SKM-1 treated with dmso at 0.1 percent for 144 hours (cell line): ENCODE data around the gene AHNAK.
A peak's percentile ranks its signal among the peaks of the same experiment; 100 is the strongest.

Source experiments
- DNase-seq: peaks from one replicate; lab custom pipeline; 2025; ENCODE audit not compliant: unreplicated experiment; lab: John Stamatoyannopoulos, UW

AHNAK gene

GRCh38 chr11:62406034-62406433 is 140.6 kb downstream of the AHNAK start:
- DNase-seq = no peak

GRCh38 chr11:62404901-62405300 is 141.7 kb downstream of the AHNAK start:
- no peak for DNase-seq

- DNase-seq = no peak
Observed at GRCh38 chr11:62404435-62404834, 142.2 kb downstream of the AHNAK start.

GRCh38 chr11:62402960-62403730 is 143.5 kb downstream of the AHNAK start:
- DNase-seq = no peak

- DNase-seq = no peak
Observed at GRCh38 chr11:62402226-62402959, 144.2 kb downstream of the AHNAK start.

- no peak for DNase-seq
Observed at GRCh38 chr11:62401811-62402210, 144.8 kb downstream of the AHNAK start.

GRCh38 chr11:62401356-62401755 is 145.2 kb downstream of the AHNAK start:
- no peak for DNase-seq

- no peak for DNase-seq
Observed at GRCh38 chr11:62400760-62401159, 145.8 kb downstream of the AHNAK start.

- DNase-seq = no peak
Observed at GRCh38 chr11:62400281-62400680, 146.3 kb downstream of the AHNAK start.

- DNase-seq = no peak
Observed at GRCh38 chr11:62399878-62400266, 146.7 kb downstream of the AHNAK start.

- no peak for DNase-seq
Observed at GRCh38 chr11:62399172-62399877, 147.3 kb downstream of the AHNAK start.

- no peak for DNase-seq
Observed at GRCh38 chr11:62398011-62398994, 148.3 kb downstream of the AHNAK start.

GRCh38 chr11:62395885-62396551 is 150.6 kb downstream of the AHNAK start:
- no peak for DNase-seq

GRCh38 chr11:62394825-62395538 is 151.6 kb downstream of the AHNAK start:
- peak; percentile 86 for DNase-seq

GRCh38 chr11:62393735-62394134 is 152.9 kb downstream of the AHNAK start:
- DNase-seq = no peak

GRCh38 chr11:62393061-62393611 is 153.5 kb downstream of the AHNAK start:
- DNase-seq = no peak

GRCh38 chr11:62392506-62392905 is 154.1 kb downstream of the AHNAK start:
- no peak for DNase-seq

GRCh38 chr11:62391642-62392425 is 154.8 kb downstream of the AHNAK start:
- no peak for DNase-seq
